Osteoblast (primary cell): ENCODE data around the gene KIAA1217. TPM values are rescaled to one million over a fixed set of nuclear protein-coding genes. Genes with fewer than 3 reads are reported as not detected.

Source experiments
- DNase-seq: peaks from one replicate; pipeline ENCODE4 v3.0.0; 2011; ENCODE audit warnings: low spot score, mixed read lengths; ENCODE audit not compliant: insufficient read length; ENCODE audit errors: missing footprints
- H2AFZ ChIP-seq: 2 replicates; pipeline ENCODE4 v1.6.0; 2011; ENCODE audit warnings: mild to moderate bottlenecking, low read length
- H3K27ac ChIP-seq: 2 replicates; pipeline ENCODE4 v1.5.1; 2011; ENCODE audit warnings: mild to moderate bottlenecking, low read depth, low read length, moderate library complexity
- H3K27me3 ChIP-seq: 2 replicates; pipeline ENCODE4 v1.6.0; 2012; ENCODE audit warnings: mild to moderate bottlenecking, control low read depth, inconsistent platforms, low read length, moderate library complexity; ENCODE audit not compliant: insufficient read depth
- H3K36me3 ChIP-seq: 2 replicates; pipeline ENCODE4 v1.5.1; 2011; ENCODE audit warnings: mild to moderate bottlenecking, low read length, control low read depth, moderate library complexity; ENCODE audit not compliant: insufficient read depth
- H3K4me1 ChIP-seq: 2 replicates; pipeline ENCODE4 v1.5.1; 2011; ENCODE audit warnings: mild to moderate bottlenecking, low read length, control low read depth, moderate library complexity; ENCODE audit not compliant: insufficient read depth
- H3K4me2 ChIP-seq: 2 replicates; pipeline ENCODE4 v1.6.0; 2011; ENCODE audit warnings: mild to moderate bottlenecking, low read length; ENCODE audit not compliant: insufficient read depth
- H3K4me3 ChIP-seq: fragments of 200-600 bp; sonication (generic); 3 replicates; pipeline ENCODE4 v1.5.1; 2012; ENCODE audit warnings: mild to moderate bottlenecking, low read length, inconsistent platforms; ENCODE audit not compliant: insufficient read depth
- H3K79me2 ChIP-seq: 2 replicates; pipeline ENCODE4 v1.6.0; 2012; ENCODE audit warnings: mild to moderate bottlenecking, low read length, control low read depth, inconsistent platforms; ENCODE audit not compliant: insufficient read depth
- H3K9me3 ChIP-seq: 2 replicates; pipeline ENCODE4 v1.5.1; 2011; ENCODE audit warnings: low read depth, low read length, control low read depth
- H4K20me1 ChIP-seq: 2 replicates; pipeline ENCODE4 v1.6.0; 2012; ENCODE audit warnings: mild to moderate bottlenecking, low read length, control low read depth; ENCODE audit not compliant: insufficient read depth
- CTCF ChIP-seq: IDR thresholded peaks from 2 replicates; pipeline ENCODE4 v1.5.1; 2011; ENCODE audit warnings: mild to moderate bottlenecking, low read depth, low read length, moderate library complexity; ENCODE audit errors: extremely low read depth
- total RNA-seq: library from RNA; depleted of rRNA; stranded (reverse); fragments of >200 nt; gene quantifications from 2 replicates; pipeline ENCODE4 v1.2.3, GENCODE V29; 2012

The KIAA1217 gene
- total RNA-seq, 1 donor = 51.0 TPM

GRCh38 chr10:24318517-24318916 is 109.6 kb downstream of the KIAA1217 start:
- no peaks in the 10 kb centered on the region for H4K20me1 ChIP-seq
- no peaks in the 10 kb centered on the region for H3K9me3 ChIP-seq
- TF ChIP-seq CTCF = no peak
- no peak for DNase-seq
- no peaks in the 10 kb centered on the region for H3K79me2 ChIP-seq
- no peaks in the 10 kb centered on the region for H3K27me3 ChIP-seq
- H3K4me1 ChIP-seq = no peaks in the 10 kb centered on the region
- H2AFZ ChIP-seq = no peak overlapping the region
- H3K4me3 ChIP-seq = no peak overlapping the region
- no peak overlapping the region for H3K4me2 ChIP-seq
- H3K36me3 ChIP-seq = no peaks in the 10 kb centered on the region
- no peak overlapping the region for H3K27ac ChIP-seq

GRCh38 chr10:24320373-24320772 is 111.4 kb downstream of the KIAA1217 start:
- H3K4me2 ChIP-seq = no peak overlapping the region
- H2AFZ ChIP-seq = no peak overlapping the region
- H3K9me3 ChIP-seq = no peaks in the 10 kb centered on the region
- no peaks in the 10 kb centered on the region for H4K20me1 ChIP-seq
- DNase-seq = no peak
- no peak overlapping the region for H3K27ac ChIP-seq
- H3K4me1 ChIP-seq = no peaks in the 10 kb centered on the region
- no peak overlapping the region for H3K4me3 ChIP-seq
- H3K27me3 ChIP-seq = no peaks in the 10 kb centered on the region
- no peak for TF ChIP-seq CTCF
- H3K79me2 ChIP-seq = no peaks in the 10 kb centered on the region
- no peaks in the 10 kb centered on the region for H3K36me3 ChIP-seq

- H3K36me3 ChIP-seq = no peaks in the 10 kb centered on the region
- H2AFZ ChIP-seq = no peak overlapping the region
- H3K4me3 ChIP-seq = no peak overlapping the region
- no peak overlapping the region for H3K4me2 ChIP-seq
- no peak for DNase-seq
- H3K9me3 ChIP-seq = no peaks in the 10 kb centered on the region
- no peak for TF ChIP-seq CTCF
- H3K27me3 ChIP-seq = no peaks in the 10 kb centered on the region
- no peak overlapping the region for H3K27ac ChIP-seq
- H4K20me1 ChIP-seq = no peaks in the 10 kb centered on the region
- no peaks in the 10 kb centered on the region for H3K79me2 ChIP-seq
- no peaks in the 10 kb centered on the region for H3K4me1 ChIP-seq
Measured at GRCh38 chr10:24324651-24325050, 115.7 kb downstream of the KIAA1217 start.

- H3K36me3 ChIP-seq = no peaks in the 10 kb centered on the region
- H2AFZ ChIP-seq = no peak overlapping the region
- no peaks in the 10 kb centered on the region for H4K20me1 ChIP-seq
- TF ChIP-seq CTCF = no peak
- DNase-seq = no peak
- H3K79me2 ChIP-seq = no peaks in the 10 kb centered on the region
- H3K4me3 ChIP-seq = no peak overlapping the region
- no peaks in the 10 kb centered on the region for H3K9me3 ChIP-seq
- no peak overlapping the region for H3K4me2 ChIP-seq
- H3K27me3 ChIP-seq = no peaks in the 10 kb centered on the region
- peaks cover 16% of the 10 kb centered on the region for H3K4me1 ChIP-seq
- H3K27ac ChIP-seq = no peak overlapping the region
Measured at GRCh38 chr10:24331457-24331856, 122.5 kb downstream of the KIAA1217 start.
